A673 (cell line): ENCODE data around the gene ADGRL1. TPM values are rescaled to one million over a fixed set of nuclear protein-coding genes. Genes with fewer than 3 reads are reported as not detected.

Experiments
- BruUV-seq: library from RNA; stranded (reverse); fragments of 400-500 nt; replicated peaks from 2 replicates; lab custom pipeline; 2021; lab: Mats Ljungman, UMichigan
- CTCF ChIA-PET: fragments of 300-600 bp; sonication (Branson Sonifier 250); formaldehyde crosslinking; loops from one replicate; lab custom pipeline; 2022; ENCODE audit warnings: antibody characterized with exemption; lab: Charles Lee
- POLR2A ChIA-PET: fragments of 300-600 bp; sonication (Branson Sonifier 250); formaldehyde crosslinking; loops from one replicate; lab custom pipeline; 2022; ENCODE audit warnings: antibody characterized with exemption; ENCODE audit not compliant: low non-redundant PET; lab: Charles Lee
- DNase-seq: peaks from one replicate; pipeline ENCODE4 v3.0.0-alpha.2; 2015; ENCODE audit warnings: low spot score
- H3K27ac ChIP-seq: fragments of 200-600 bp; sonication (generic); 2 replicates; pipeline ENCODE4 v1.5.1; 2016; ENCODE audit warnings: mixed run types, low read depth, mild to moderate bottlenecking, mixed read lengths, antibody characterized with exemption, low read length; ENCODE audit not compliant: poor library complexity, severe bottlenecking
- H3K27me3 ChIP-seq: fragments of 200-600 bp; sonication (generic); replicated peaks from 2 replicates; pipeline ENCODE4 v1.6.1; 2017; ENCODE audit warnings: mixed run types, low read depth, mild to moderate bottlenecking, mixed read lengths, antibody characterized with exemption, low read length; ENCODE audit not compliant: insufficient read depth, poor library complexity
- H3K36me3 ChIP-seq: fragments of 200-600 bp; sonication (generic); 2 replicates; pipeline ENCODE4 v1.6.1; 2016; ENCODE audit warnings: mixed run types, mild to moderate bottlenecking, mixed read lengths, antibody characterized with exemption, low read length; ENCODE audit not compliant: insufficient read depth, poor library complexity, severe bottlenecking
- H3K4me1 ChIP-seq: fragments of 200-600 bp; sonication (generic); 2 replicates; pipeline ENCODE4 v1.6.1; 2017; ENCODE audit warnings: mixed run types, mild to moderate bottlenecking, mixed read lengths, antibody characterized with exemption, low read length; ENCODE audit not compliant: insufficient read depth, poor library complexity, severe bottlenecking
- H3K4me3 ChIP-seq: fragments of 200-600 bp; sonication (generic); 2 replicates; pipeline ENCODE4 v1.5.1; 2016; ENCODE audit warnings: low read depth, mixed run types, mild to moderate bottlenecking, mixed read lengths, low read length; ENCODE audit not compliant: poor library complexity, severe bottlenecking
- H3K9me3 ChIP-seq: fragments of 200-600 bp; sonication (generic); 2 replicates; pipeline ENCODE4 v1.6.1; 2016; ENCODE audit warnings: mixed run types, low read depth, mild to moderate bottlenecking, mixed read lengths, antibody characterized with exemption, low read length; ENCODE audit not compliant: poor library complexity, severe bottlenecking
- CTCF ChIP-seq: fragments of 300-800, 200-600 bp; sonication (generic); conservative IDR thresholded peaks from 2 replicates; pipeline ENCODE4 v1.5.1; 2017; ENCODE audit warnings: low read depth, mild to moderate bottlenecking, antibody characterized with exemption, low read length, moderate library complexity, mixed read lengths
- EZH2 ChIP-seq: fragments of 200-600 bp; sonication (generic); IDR thresholded peaks from 2 replicates; pipeline ENCODE4 v1.6.1; 2017; ENCODE audit warnings: borderline replicate concordance, low read depth, mild to moderate bottlenecking, mixed read lengths, antibody characterized with exemption, low read length; ENCODE audit not compliant: poor library complexity, severe bottlenecking
- intact Hi-C: fragments of 100-400 bp; cut with micrococcal nuclease; formaldehyde crosslinking; loops from one replicate; pipeline ENCODE4 v1.10.0; 2022; ENCODE audit not compliant: unreplicated experiment
- total RNA-seq: library from RNA; stranded (reverse); gene quantifications from 2 replicates; pipeline ENCODE4 v1.2.3, GENCODE V29; 2021

Gene ADGRL1
- total RNA-seq, 1 experiment from 2014 or later, result 66.1 TPM

GRCh38 chr19:14116918-14117578 lies 88.9 kb downstream of the ADGRL1 start:
- Histone ChIP-seq H3K4me1 (peaks cover 24% of the 10 kb centered on the region), H3K27ac (peak overlapping the region; percentile 59), H3K9me3 (no peaks in the 10 kb centered on the region), H3K27me3 (no peaks in the 10 kb centered on the region), H3K4me3 (peak overlapping the region; percentile 78), H3K36me3 (no peaks in the 10 kb centered on the region)
- DNase-seq, result no peak
- TF ChIP-seq EZH2 (no peak), CTCF (no peak)
- no TSS peak for BruUV-seq
- POLR2A ChIA-PET, result no interaction called here
- CTCF ChIA-PET, result no interaction called here
- intact Hi-C loops, result no loop called here

GRCh38 chr19:14116525-14116917 lies 89.4 kb downstream of the ADGRL1 start:
- ChIA-PET CTCF (no interaction called here), POLR2A (no interaction called here)
- no peak for TF ChIP-seq EZH2
- no peak for TF ChIP-seq CTCF
- Histone ChIP-seq H3K27me3 (no peaks in the 10 kb centered on the region), H3K9me3 (no peaks in the 10 kb centered on the region), H3K27ac (peak overlapping the region; percentile 14), H3K4me1 (peaks cover 24% of the 10 kb centered on the region), H3K36me3 (no peaks in the 10 kb centered on the region), H3K4me3 (peak overlapping the region; percentile 78)
- intact Hi-C loops, result no loop called here
- BruUV-seq, result no TSS peak
- no peak for DNase-seq

- peaks cover 24% of the 10 kb centered on the region for H3K4me1 ChIP-seq
- no peak overlapping the region for H3K27ac ChIP-seq
- no peaks in the 10 kb centered on the region for H3K27me3 ChIP-seq
- ChIA-PET POLR2A (interaction anchor here (0.6 kb wide), 1 partner anchor 263 kb away, joined by 3 read pairs; no protein-coding TSS in a partner anchor), CTCF (interaction anchor here (0.5 to 0.6 kb wide), 3 partner anchors 13 to 276 kb away, joined by 3 to 11 read pairs (median 3); no protein-coding TSS in a partner anchor)
- no peaks in the 10 kb centered on the region for H3K36me3 ChIP-seq
- intact Hi-C loops, result no loop called here
- DNase-seq, result no peak
- H3K4me3 ChIP-seq, result no peak overlapping the region
- H3K9me3 ChIP-seq, result no peaks in the 10 kb centered on the region
- no TSS peak for BruUV-seq
- TF ChIP-seq CTCF (no peak), EZH2 (no peak)
Observed at GRCh38 chr19:14115756-14116155, 90.2 kb downstream of the ADGRL1 start.
